GM10266 (cell line): Measurements from ENCODE around the gene ROR1.
"Not testable (repeated sequence)": the region's sequence is repeated elsewhere in the genome, so short reads cannot be mapped to it uniquely, and the experiment has no call there.

Experiments used
- DNase-seq: peaks from one replicate; pipeline ENCODE4 v3.0.0; 2012; ENCODE audit errors: extremely low spot score
- CTCF ChIP-seq: IDR thresholded peaks from 2 replicates; pipeline ENCODE4 v1.5.1; 2012; ENCODE audit warnings: mild to moderate bottlenecking, low read depth; ENCODE audit not compliant: control insufficient read depth, insufficient read depth; ENCODE audit errors: missing control alignments

ROR1 gene

GRCh38 chr1:64100791-64101190 is 327.0 kb downstream of the ROR1 start:
- DNase-seq: no peak
- TF ChIP-seq CTCF: no peak

- DNase-seq: not testable (repeated sequence)
Observed at GRCh38 chr1:64104585-64104984, 330.8 kb downstream of the ROR1 start.

GRCh38 chr1:64107118-64107519 is 333.3 kb downstream of the ROR1 start:
- no peak for TF ChIP-seq CTCF
- DNase-seq: no peak

- no peak for DNase-seq
- no peak for TF ChIP-seq CTCF
Observed at GRCh38 chr1:64107632-64108031, 333.8 kb downstream of the ROR1 start.

- no peak for DNase-seq
- TF ChIP-seq CTCF: no peak
Observed at GRCh38 chr1:64110924-64111777, 337.3 kb downstream of the ROR1 start.

- no peak for TF ChIP-seq CTCF
- DNase-seq: no peak
Observed at GRCh38 chr1:64111787-64112186, 338.0 kb downstream of the ROR1 start.

- DNase-seq: no peak
- no peak for TF ChIP-seq CTCF
Observed at GRCh38 chr1:64112281-64112680, 338.5 kb downstream of the ROR1 start.
